ENCODE measurements around the gene SPDYE4.

Gene SPDYE4

GRCh38 chr17:8801135-8801840, 42.9 kb upstream of the SPDYE4 start:
- no peak for ATAC-seq
- TF ChIP-seq SNAI2 (CRISPR knock-in tag; IDR thresholded peaks at IDR 0.05) (no peak), ZNF565 (CRISPR knock-in tag; conservative IDR thresholded peaks at IDR 0.05; ENCODE audit: low read depth) (no peak), TCF4 (CRISPR knock-in tag; IDR thresholded peaks at IDR 0.05; ENCODE audit: borderline replicate concordance) (no peak), CSRNP3 (CRISPR knock-in tag; IDR thresholded peaks at IDR 0.05) (no peak), TSHZ2 (CRISPR knock-in tag; IDR thresholded peaks at IDR 0.05) (no peak), ZFP30 (CRISPR knock-in tag; IDR thresholded peaks at IDR 0.05) (no peak), ZFP3 (CRISPR knock-in tag; IDR thresholded peaks at IDR 0.05) (no peak), TOX (CRISPR knock-in tag; IDR thresholded peaks at IDR 0.05; ENCODE audit: borderline replicate concordance) (no peak), ESRRG (CRISPR knock-in tag; IDR thresholded peaks at IDR 0.05) (no peak), GLIS3 (CRISPR knock-in tag; IDR thresholded peaks at IDR 0.05) (no peak), ZC3H10 (CRISPR knock-in tag; IDR thresholded peaks at IDR 0.05) (no peak), ZNF8 (CRISPR knock-in tag; IDR thresholded peaks at IDR 0.05) (no peak), PATZ1 (CRISPR knock-in tag; IDR thresholded peaks at IDR 0.05; ENCODE audit: borderline replicate concordance) (no peak)

- no peak for ATAC-seq
- TF ChIP-seq CREB5 (CRISPR knock-in tag; IDR thresholded peaks at IDR 0.05; ENCODE audit: low read depth) (no peak), ARNTL (CRISPR knock-in tag; IDR thresholded peaks at IDR 0.05; ENCODE audit: borderline replicate concordance, low read depth) (no peak), SNAI2 (CRISPR knock-in tag; IDR thresholded peaks at IDR 0.05) (no peak), ISL1 (CRISPR knock-in tag; IDR thresholded peaks at IDR 0.05) (no peak), OSR1 (CRISPR knock-in tag; IDR thresholded peaks at IDR 0.05) (no peak), ZC3H10 (CRISPR knock-in tag; IDR thresholded peaks at IDR 0.05) (no peak), RARB (CRISPR knock-in tag; IDR thresholded peaks at IDR 0.05) (no peak), CSRNP3 (CRISPR knock-in tag; IDR thresholded peaks at IDR 0.05) (no peak), PPARA (CRISPR knock-in tag; IDR thresholded peaks at IDR 0.05; ENCODE audit: borderline replicate concordance) (no peak), ESRRG (CRISPR knock-in tag; IDR thresholded peaks at IDR 0.05) (no peak), TOX (CRISPR knock-in tag; IDR thresholded peaks at IDR 0.05; ENCODE audit: borderline replicate concordance) (no peak), POU6F1 (CRISPR knock-in tag; IDR thresholded peaks at IDR 0.05; ENCODE audit: borderline replicate concordance, low read depth) (no peak), ZNF70 (CRISPR knock-in tag; IDR thresholded peaks at IDR 0.05) (no peak)
Measured at GRCh38 chr17:8800656-8801055, 42.3 kb upstream of the SPDYE4 start.

All from SK-N-SH treated with all-trans-retinoic acid at 6 μM for 48 hours (cell line).